Stimulated activated CD8-positive, alpha-beta memory T cell treated with anti-CD3 and anti-CD28 coated beads, Interleukin-15, amount 100 ng/mL, for 4 hours (primary cell): ENCODE results near the gene TTC21B.
A peak's percentile ranks its signal among the peaks of the same experiment; 100 is the strongest.
"Not testable (repeated sequence)": the region's sequence is repeated elsewhere in the genome, so short reads cannot be mapped to it uniquely, and the experiment has no call there.

Experiments used
- DNase-seq, 2 donors: peaks; one replicate each; pipeline ENCODE4 v3.0.0-alpha.2; 2020; ENCODE audit warnings: low read depth in 2 of 2

Gene TTC21B

GRCh38 chr2:165953655-165954606 lies at the start of gene TTC21B:
TSS of gene TTC21B (minus strand) at chr2:165953776. CDS start at chr2:165953705, 71 bp downstream.
- DNase-seq = peak; percentile 86 to 88

GRCh38 chr2:166000401-166000800 lies 46.8 kb upstream of the TTC21B start:
- DNase-seq = no peak

- no peak for DNase-seq
Measured at GRCh38 chr2:165990846-165991245, 37.3 kb upstream of the TTC21B start.

- no peak for DNase-seq
Measured at GRCh38 chr2:165989851-165990250, 36.3 kb upstream of the TTC21B start.

- DNase-seq = no peak
Measured at GRCh38 chr2:165985120-165985519, 31.5 kb upstream of the TTC21B start.

GRCh38 chr2:165972161-165972560 lies 18.6 kb upstream of the TTC21B start:
- DNase-seq = not testable (repeated sequence)

- DNase-seq = no peak
Measured at GRCh38 chr2:165970663-165971062, 17.1 kb upstream of the TTC21B start.

GRCh38 chr2:165969227-165969626 lies 15.7 kb upstream of the TTC21B start:
- DNase-seq = no peak

GRCh38 chr2:165967746-165968145 lies 14.2 kb upstream of the TTC21B start:
- no peak for DNase-seq

GRCh38 chr2:165961818-165962217 lies 8.2 kb upstream of the TTC21B start:
- no peak for DNase-seq

- no peak for DNase-seq
Measured at GRCh38 chr2:165959371-165959770, 5.8 kb upstream of the TTC21B start.

GRCh38 chr2:165958313-165958960 lies 4.9 kb upstream of the TTC21B start:
- no peak for DNase-seq

- DNase-seq = no peak
Measured at GRCh38 chr2:165957030-165957675, 3.6 kb upstream of the TTC21B start.

- DNase-seq = no peak
Measured at GRCh38 chr2:165953306-165953654, 296 bp downstream of the TTC21B start.

- no peak for DNase-seq
Measured at GRCh38 chr2:165952741-165953211, 800 bp downstream of the TTC21B start.

- no peak for DNase-seq
Measured at GRCh38 chr2:165952085-165952484, 1.5 kb downstream of the TTC21B start.

- no peak for DNase-seq
Measured at GRCh38 chr2:165950438-165950837, 3.1 kb downstream of the TTC21B start.

- DNase-seq = no peak
Measured at GRCh38 chr2:165941827-165942226, 11.7 kb downstream of the TTC21B start.

GRCh38 chr2:165938237-165938636 lies 15.3 kb downstream of the TTC21B start:
- DNase-seq = no peak

- no peak for DNase-seq
Measured at GRCh38 chr2:165933211-165933910, 20.2 kb downstream of the TTC21B start.

GRCh38 chr2:165927774-165928173 lies 25.8 kb downstream of the TTC21B start:
- no peak for DNase-seq

- no peak for DNase-seq
Measured at GRCh38 chr2:165927353-165927752, 26.2 kb downstream of the TTC21B start.
